ENCODE data around the gene MCRIP1. TPM values are rescaled to one million over a fixed set of nuclear protein-coding genes. Genes with fewer than 3 reads are reported as not detected.

MCRIP1 gene
- total and polyA plus RNA-seq, 2 of the 8 experiments (the other 6 are each of a cell fraction or from before 2014, with no cell fraction given) = 103 to 151 TPM

GRCh38 chr17:81845361-81845760, 12.3 kb upstream of the MCRIP1 start:
- no peak overlapping the region for H3K23ac ChIP-seq (ENCODE audit: insufficient read length)
- CTCF ChIA-PET (ENCODE audit: partially characterized antibody) = interaction anchor here (0.9 to 1.9 kb wide), 2 partner anchors 20 to 76 kb away, joined by 3 to 6 read pairs; no protein-coding TSS in a partner anchor
- H2BK120ac ChIP-seq (replicated peaks; ENCODE audit: low read depth, low read length) = no peak overlapping the region
- H2BK5ac ChIP-seq (ENCODE audit: low read depth, low read length) = no peak overlapping the region
- no peak overlapping the region for H2BK12ac ChIP-seq (ENCODE audit: low read depth, low read length)
- POLR2A ChIA-PET (ENCODE audit: partially characterized antibody) = interaction anchor here (0.6 to 5.7 kb wide), 5 partner anchors 10 to 174 kb away, joined by 3 to 37 read pairs (median 3); partner anchors contain the start of genes ARL16, HGS, MCRIP1 and PPP1R27
- DNase-seq (ENCODE audit: low read depth in 1 of 2, low spot score in 2 of 2) = no peak
- no peak overlapping the region for H2BK20ac ChIP-seq (ENCODE audit: low read length)
- H2BK15ac ChIP-seq (ENCODE audit: low read length) = no peak overlapping the region
- H3K14ac ChIP-seq (ENCODE audit: insufficient read length) = no peak overlapping the region
- H3K27me3 ChIP-seq (replicated peaks in 1 of 4; ENCODE audit: control insufficient read depth in 3 of 4, extremely low read depth in 1 of 4, insufficient read depth in 3 of 4, low read length in 3 of 4) = no peaks in the 10 kb centered on the region; a peak in 2 of 7 replicates
- no peak overlapping the region for H3K4me2 ChIP-seq (ENCODE audit: insufficient read depth in 1 of 2, low read depth in 2 of 2, low read length in 2 of 2)
- H3K36me3 ChIP-seq (ENCODE audit: control insufficient read depth in 2 of 4, insufficient read depth in 4 of 4, low read length in 3 of 4) = peaks cover 12 to 50% (median 34%) of the 10 kb centered on the region in 4 experiments
- no peak overlapping the region for H3K18ac ChIP-seq (ENCODE audit: extremely low read depth, low read length)
- no peak for FAIRE-seq
- WGBS, 2 experiments (ENCODE audit: extremely low coverage in 1 of 2, insufficient coverage in 1 of 2, insufficient read length in 1 of 2, insufficient replicate concordance in 2 of 2, low coverage in 1 of 2, low lambda C conversion rate in 2 of 2, missing lambda C conversion rate in 1 of 2) = 87% methylated on average over 13 of the region's 13 CpGs; no CpG with 5 or more reads in 1 of the 2 experiments
- H3K9ac ChIP-seq (replicated peaks in 1 of 4; ENCODE audit: extremely low read depth in 1 of 4, low read depth in 3 of 4, low read length in 3 of 4) = no peak overlapping the region
- no peaks in the 10 kb centered on the region for H3K23me2 ChIP-seq (ENCODE audit: low read depth, low read length)
- H3K4me1 ChIP-seq (replicated peaks in 1 of 4; ENCODE audit: control insufficient read depth in 3 of 4, insufficient read depth in 4 of 4, low read length in 3 of 4) = peaks cover 0 to 3% (median 0%) of the 10 kb centered on the region in 4 experiments; a peak in 2 of 7 replicates
- no peak overlapping the region for H3K4me3 ChIP-seq (ENCODE audit: extremely low read depth in 1 of 4, insufficient read depth in 2 of 4, low read depth in 3 of 4, low read length in 4 of 4)
- H3K79me1 ChIP-seq (ENCODE audit: low read depth, low read length) = no peaks in the 10 kb centered on the region
- H4K8ac ChIP-seq (ENCODE audit: extremely low read depth, insufficient read depth, low read length) = no peak overlapping the region
- no peaks in the 10 kb centered on the region for H3K79me2 ChIP-seq (ENCODE audit: control insufficient read depth in 1 of 2, insufficient read depth in 2 of 2, low read length in 2 of 2)
- no peak overlapping the region for H2AFZ ChIP-seq (ENCODE audit: low read length)
- no peaks in the 10 kb centered on the region for H3K9me3 ChIP-seq (ENCODE audit: insufficient read depth in 2 of 2, low read depth in 1 of 2, low read length in 1 of 2)
- H4K5ac ChIP-seq (ENCODE audit: insufficient read length, low read depth, low read length) = no peak overlapping the region
- no peak overlapping the region for H3K56ac ChIP-seq (replicated peaks; ENCODE audit: insufficient read length, low read depth, low read length)
- H4K91ac ChIP-seq (replicated peaks; ENCODE audit: insufficient read length, low read length) = no peak overlapping the region
- peaks cover 2 to 13% of the 10 kb centered on the region in 2 experiments for H4K20me1 ChIP-seq (replicated peaks in 1 of 2; ENCODE audit: control insufficient read depth in 1 of 2, insufficient read depth in 2 of 2, low read length in 2 of 2)
- no peak overlapping the region for H3K27ac ChIP-seq (ENCODE audit: low read depth, low read length)
- no peak overlapping the region for H3K4ac ChIP-seq (replicated peaks; ENCODE audit: insufficient read length, low read depth, low read length)
- H2AK5ac ChIP-seq (ENCODE audit: low read depth, low read length) = no peak overlapping the region
- TF ChIP-seq NRF1 (IDR thresholded peaks at IDR 0.05; ENCODE audit: low read depth, low read length) (no peak), EP300 (IDR thresholded peaks at IDR 0.05; ENCODE audit: borderline replicate concordance in 1 of 2, low read depth in 2 of 2, low read length in 2 of 2) (no peak), TBP (IDR thresholded peaks at IDR 0.05; ENCODE audit: low read depth, low read length) (no peak), BCL11A (IDR thresholded peaks at IDR 0.05; ENCODE audit: low read depth in 2 of 2, low read length in 2 of 2) (no peak), POLR2AphosphoS5 (IDR thresholded peaks at IDR 0.05; ENCODE audit: low read depth, low read length) (no peak), KDM4A (IDR thresholded peaks at IDR 0.05; ENCODE audit: low read depth, low read length, severe bottlenecking) (no peak), EZH2 (IDR thresholded peaks at IDR 0.05; ENCODE audit: low read depth, low read length, severe bottlenecking) (no peak), SIX5 (IDR thresholded peaks at IDR 0.05; ENCODE audit: low read depth, low read length) (no peak), CEBPB (IDR thresholded peaks at IDR 0.05; ENCODE audit: low read depth, low read length) (no peak)
- TF ChIP-seq, protein P1, sequence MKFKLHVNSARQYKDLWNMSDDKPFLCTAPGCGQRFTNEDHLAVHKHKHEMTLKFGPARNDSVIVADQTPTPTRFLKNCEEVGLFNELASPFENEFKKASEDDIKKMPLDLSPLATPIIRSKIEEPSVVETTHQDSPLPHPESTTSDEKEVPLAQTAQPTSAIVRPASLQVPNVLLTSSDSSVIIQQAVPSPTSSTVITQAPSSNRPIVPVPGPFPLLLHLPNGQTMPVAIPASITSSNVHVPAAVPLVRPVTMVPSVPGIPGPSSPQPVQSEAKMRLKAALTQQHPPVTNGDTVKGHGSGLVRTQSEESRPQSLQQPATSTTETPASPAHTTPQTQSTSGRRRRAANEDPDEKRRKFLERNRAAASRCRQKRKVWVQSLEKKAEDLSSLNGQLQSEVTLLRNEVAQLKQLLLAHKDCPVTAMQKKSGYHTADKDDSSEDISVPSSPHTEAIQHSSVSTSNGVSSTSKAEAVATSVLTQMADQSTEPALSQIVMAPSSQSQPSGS (IDR thresholded peaks at IDR 0.05; ENCODE audit: low read length) = no peak

All from H1 (cell line).